Sigmoid colon (tissue), 7 donors: ENCODE results near the gene MRPS31. TPM values are rescaled to one million over a fixed set of nuclear protein-coding genes. Genes with fewer than 3 reads are reported as not detected.

ENCODE experiments used
- DNase-seq: peaks from one replicate; pipeline ENCODE4 v3.0.0-alpha.2; 2019
- H3K27ac ChIP-seq, 4 donors: fragments of 200-600 bp; sonication (generic); one replicate each; pipeline ENCODE4 v1.5.1; 2016 to 2019; ENCODE audit warnings: mild to moderate bottlenecking in 1 of 4
- H3K27me3 ChIP-seq, 3 donors: fragments of 200-600 bp; sonication (generic); one replicate each; pipeline ENCODE4 v1.5.1; 2019; ENCODE audit warnings: mild to moderate bottlenecking in 1 of 3
- H3K36me3 ChIP-seq, 4 donors: fragments of 200-600 bp; sonication (generic); one replicate each; pipeline ENCODE4 v1.5.1; 2016 to 2019
- H3K4me1 ChIP-seq, 4 donors: fragments of 200-600 bp; sonication (generic); one replicate each; pipeline ENCODE4 v1.5.1; 2017 to 2019
- H3K4me3 ChIP-seq, 4 donors: fragments of 200-600 bp; sonication (generic); one replicate each; pipeline ENCODE4 v1.5.1; 2017 to 2019; ENCODE audit warnings: mild to moderate bottlenecking in 2 of 4, moderate library complexity in 1 of 4
- H3K9me3 ChIP-seq, 4 donors: fragments of 200-600 bp in 3 of 4; sonication (generic) in 3 of 4; one replicate each; pipeline versions ENCODE4 v1.5.1 to v1.6.1; 2013 to 2019
- CTCF ChIP-seq, 4 experiments: fragments of 450-650 bp in 3 of 4; fragments of 200-600 bp in 1 of 4; IDR thresholded peaks; one replicate each; pipeline ENCODE4 v1.5.1; 2016 to 2019; ENCODE audit warnings: antibody characterized with exemption in 4 of 4, mild to moderate bottlenecking in 3 of 4, moderate library complexity in 2 of 4
- EP300 ChIP-seq, 4 donors: sonication (generic); formaldehyde crosslinking; IDR thresholded peaks; one replicate each; pipeline ENCODE4 v1.6.1; 2017; ENCODE audit warnings: antibody characterized with exemption in 4 of 4
- POLR2A ChIP-seq, 2 donors: fragments of 450-650 bp; IDR thresholded peaks; one replicate each; pipeline ENCODE4 v1.6.1; 2016; ENCODE audit warnings: antibody characterized with exemption in 2 of 2, mild to moderate bottlenecking in 2 of 2, moderate library complexity in 2 of 2
- POLR2AphosphoS5 ChIP-seq, 4 donors: sonication (generic); formaldehyde crosslinking; IDR thresholded peaks; one replicate each; pipeline ENCODE4 v1.6.1; 2017; ENCODE audit warnings: antibody characterized with exemption in 4 of 4
- WGBS, 2 donors: extraction: QIAGEN DNeasy Blood & Tissue Kit; methylation state at CpG; one replicate each; pipeline ENCODE4 v1.1.7; 2013; 5-methylcytosine and 5-hydroxymethylcytosine counted together
- intact Hi-C: fragments of 100-400 bp; cut with DNase I; formaldehyde crosslinking; loops from one replicate; pipeline ENCODE4 v1.15.1; 2023
- polyA plus RNA-seq, 3 donors: library from polyadenylated mRNA; stranded (reverse); fragments of 200-250 nt; gene quantifications; one replicate each; pipeline ENCODE4 v1.2.3, GENCODE V29; 2013
- total RNA-seq, 4 donors: library from RNA; depleted of rRNA; stranded (reverse); fragments of >200 nt; gene quantifications; one replicate each; pipeline ENCODE4 v1.1.0, GENCODE V29; 2016
- donor health status: healthy with polysubstance abuse.
- donor health status: Bipolar disorder and iron deficiency.
- donor health status: healthy.

The MRPS31 gene
- total and polyA plus RNA-seq, 7 donors: 11.4 to 23.3 (median 19.1) TPM

GRCh38 chr13:40692946-40693345 lies 78.0 kb downstream of the MRPS31 start:
- no peaks in the 10 kb centered on the region for H3K27me3 ChIP-seq
- H3K9me3 ChIP-seq: no peaks in the 10 kb centered on the region
- H3K27ac ChIP-seq: no peak overlapping the region
- intact Hi-C loops: no loop called here
- no peak for TF ChIP-seq POLR2AphosphoS5 (IDR thresholded peaks at IDR 0.05)
- no peak for TF ChIP-seq EP300 (IDR thresholded peaks at IDR 0.05)
- no peak for DNase-seq
- no peaks in the 10 kb centered on the region for H3K36me3 ChIP-seq
- no peak overlapping the region for H3K4me3 ChIP-seq
- H3K4me1 ChIP-seq: peaks cover 0 to 3% (median 0%) of the 10 kb centered on the region in 4 donors
- WGBS, 2 donors: 74 to 85% methylated on average over 2 of the region's 2 CpGs

GRCh38 chr13:40688781-40689180 lies 82.2 kb downstream of the MRPS31 start:
- TF ChIP-seq POLR2AphosphoS5 (IDR thresholded peaks at IDR 0.05) (no peak), POLR2A (IDR thresholded peaks at IDR 0.05) (no peak), EP300 (IDR thresholded peaks at IDR 0.05) (no peak), CTCF (IDR thresholded peaks at IDR 0.05) (no peak)
- Histone ChIP-seq H3K27ac (no peak overlapping the region), H3K4me3 (no peak overlapping the region), H3K36me3 (no peaks in the 10 kb centered on the region), H3K27me3 (no peaks in the 10 kb centered on the region), H3K4me1 (peaks cover 0 to 3% (median 0%) of the 10 kb centered on the region in 4 donors), H3K9me3 (no peaks in the 10 kb centered on the region)
- no peak for DNase-seq
- 67 to 80% methylated on average over 3 of the region's 3 CpGs for WGBS, 2 donors
- intact Hi-C loops: no loop called here

- no peak overlapping the region for H3K27ac ChIP-seq
- no peak overlapping the region for H3K4me3 ChIP-seq
- peaks cover 0 to 17% (median 6%) of the 10 kb centered on the region in 4 donors for H3K4me1 ChIP-seq
- intact Hi-C loops: loop anchor here (1.0 to 5.0 kb wide), 2 partner anchors 613 to 1000 kb away; no protein-coding TSS in a partner anchor
- DNase-seq: no peak
- 47 to 50% methylated on average over 11 of the region's 11 CpGs for WGBS, 2 donors
- H3K36me3 ChIP-seq: no peaks in the 10 kb centered on the region
- H3K9me3 ChIP-seq: no peaks in the 10 kb centered on the region
- TF ChIP-seq POLR2A (IDR thresholded peaks at IDR 0.05) (no peak), EP300 (IDR thresholded peaks at IDR 0.05) (no peak), CTCF (IDR thresholded peaks at IDR 0.05) (peak; percentile 22 to 69 (median 58)), POLR2AphosphoS5 (IDR thresholded peaks at IDR 0.05) (no peak)
- H3K27me3 ChIP-seq: no peaks in the 10 kb centered on the region
These were observed 88.3 kb downstream of the MRPS31 start for GRCh38 chr13:40682449-40683240.

GRCh38 chr13:40681341-40682146 lies 89.4 kb downstream of the MRPS31 start:
- WGBS, 2 donors: 67 to 75% methylated on average over 7 of the region's 7 CpGs
- Histone ChIP-seq H3K4me1 (peaks cover 0 to 17% (median 6%) of the 10 kb centered on the region in 4 donors), H3K27ac (peak overlapping the region in 1 of 4 donors; percentile 15), H3K4me3 (no peak overlapping the region), H3K36me3 (no peaks in the 10 kb centered on the region), H3K9me3 (no peaks in the 10 kb centered on the region), H3K27me3 (no peaks in the 10 kb centered on the region)
- no peak for TF ChIP-seq EP300 (IDR thresholded peaks at IDR 0.05)
- no peak for TF ChIP-seq CTCF (IDR thresholded peaks at IDR 0.05)
- TF ChIP-seq POLR2A (IDR thresholded peaks at IDR 0.05): no peak
- TF ChIP-seq POLR2AphosphoS5 (IDR thresholded peaks at IDR 0.05): no peak
- DNase-seq: no peak
- intact Hi-C loops: loop anchor here (5.0 kb wide), 1 partner anchor 999 kb away; no protein-coding TSS in a partner anchor
